MCF 10A (cell line): ENCODE measurements around the gene JCAD. TPM values are rescaled to one million over a fixed set of nuclear protein-coding genes. Genes with fewer than 3 reads are reported as not detected.
"Not testable (repeated sequence)": the region's sequence is repeated elsewhere in the genome, so short reads cannot be mapped to it uniquely, and the experiment has no call there.

Experiments used
- Bru-seq: library from RNA; stranded (reverse); fragments of 400-500 nt; gene quantifications from one replicate; lab custom pipeline; 2021; lab: Mats Ljungman, UMichigan
- BruChase-seq, 2 experiments: library from RNA; stranded (reverse); fragments of 400-500 nt; gene quantifications; one replicate each; lab custom pipeline; 2021; lab: Mats Ljungman, UMichigan
- BruUV-seq: library from RNA; stranded (reverse); fragments of 400-500 nt; replicated peaks from 2 replicates; lab custom pipeline; 2021; lab: Mats Ljungman, UMichigan
- CTCF ChIA-PET: fragments of 300-600 bp; sonication (Branson Sonifier 250); formaldehyde crosslinking; extraction: SDS; loops from one replicate; lab custom pipeline; 2021; ENCODE audit warnings: antibody characterized with exemption, inconsistent platforms; lab: Yijun Ruan, JAX
- POLR2A ChIA-PET: fragments of 300-600, 350-650 bp; sonication (Branson Sonifier 250); formaldehyde crosslinking; extraction: SDS; loops from one replicate; lab custom pipeline; 2020; ENCODE audit warnings: antibody characterized with exemption, inconsistent platforms; lab: Yijun Ruan, JAX
- DNase-seq: peaks from one replicate; pipeline ENCODE4 v3.0.0-alpha.2; 2018; ENCODE audit not compliant: unreplicated experiment
- H3K27ac Mint-ChIP-seq: one replicate; pipeline ENCODE4 v1.8.0; 2022; ENCODE audit warnings: mild to moderate bottlenecking, low read depth, mixed read lengths; ENCODE audit not compliant: unreplicated experiment
- H3K27me3 Mint-ChIP-seq: one replicate; pipeline ENCODE4 v1.8.0; 2022; ENCODE audit warnings: mixed read lengths; ENCODE audit not compliant: insufficient read depth, unreplicated experiment
- H3K36me3 Mint-ChIP-seq: one replicate; pipeline ENCODE4 v1.8.0; 2022; ENCODE audit warnings: mild to moderate bottlenecking, moderate library complexity, mixed read lengths; ENCODE audit not compliant: insufficient read depth, unreplicated experiment
- H3K4me1 Mint-ChIP-seq: one replicate; pipeline ENCODE4 v1.8.0; 2022; ENCODE audit warnings: mixed read lengths; ENCODE audit not compliant: insufficient read depth, unreplicated experiment
- H3K4me3 Mint-ChIP-seq: one replicate; pipeline ENCODE4 v1.8.0; 2022; ENCODE audit warnings: mild to moderate bottlenecking, moderate library complexity, mixed read lengths; ENCODE audit not compliant: unreplicated experiment
- H3K9me3 Mint-ChIP-seq: one replicate; pipeline ENCODE4 v1.8.0; 2022; ENCODE audit warnings: mixed read lengths; ENCODE audit not compliant: unreplicated experiment
- CTCF ChIP-seq: fragments of 200-600 bp; IDR thresholded peaks from one replicate; pipeline ENCODE4 v1.8.0; 2022; ENCODE audit warnings: antibody characterized with exemption, mild to moderate bottlenecking; ENCODE audit not compliant: unreplicated experiment
- intact Hi-C: fragments of 100-400 bp; cut with micrococcal nuclease; formaldehyde crosslinking; loops from 2 replicates; pipeline ENCODE4 v1.14.1; 2022
- long read RNA-seq: library from polyadenylated mRNA; stranded (forward); transcript quantifications from one replicate; pipeline ENCODE4 v2.0.0, GENCODE V29; 2022
- total RNA-seq: library from RNA; stranded (reverse); gene quantifications from 2 replicates; pipeline ENCODE4 v1.2.3, GENCODE V29; 2022

Gene JCAD
- 0.25 and 0.26 TPM in 2 replicates for total RNA-seq
- percentile 12 among the genes with signal in this experiment for Bru-seq, nascent RNA
- percentile 18 among the genes with signal in this experiment for BruChase-seq, experiment 1, labeled RNA remaining after a 6-hour chase
- BruChase-seq, experiment 2, labeled RNA remaining after a 2-hour chase = percentile 13 among the genes with signal in this experiment
- long read RNA-seq = 0 reads

- H3K4me1 Mint-ChIP-seq = peaks cover 6% of the 10 kb centered on the region
- peak; percentile 21 for DNase-seq
- CTCF ChIA-PET = no interaction called here
- no peak for TF ChIP-seq CTCF
- peaks cover 41% of the 10 kb centered on the region for H3K27me3 Mint-ChIP-seq
- peak within 1 kb of the TSS; percentile 55 for H3K4me3 Mint-ChIP-seq
- intact Hi-C loops = no loop called here
- POLR2A ChIA-PET = no interaction called here
- no peaks in the 10 kb centered on the region for H3K36me3 Mint-ChIP-seq
- no peaks in the 10 kb centered on the region for H3K9me3 Mint-ChIP-seq
- H3K27ac Mint-ChIP-seq = no peak within 1 kb of the TSS
- no TSS peak for BruUV-seq
These were observed at the start of gene JCAD for GRCh38 chr10:30059209-30060107. TSS of gene JCAD (minus strand) at chr10:30059586. CDS start at chr10:30047812, 11,774 bp downstream.

- DNase-seq = no peak
- CTCF ChIA-PET = no interaction called here
- TF ChIP-seq CTCF = no peak
- H3K4me1 Mint-ChIP-seq = peaks cover 12% of the 10 kb centered on the region
- intact Hi-C loops = no loop called here
- H3K27ac Mint-ChIP-seq = no peak overlapping the region
- no peak overlapping the region for H3K4me3 Mint-ChIP-seq
- no peaks in the 10 kb centered on the region for H3K9me3 Mint-ChIP-seq
- no peaks in the 10 kb centered on the region for H3K36me3 Mint-ChIP-seq
- POLR2A ChIA-PET = no interaction called here
- peaks cover 25% of the 10 kb centered on the region for H3K27me3 Mint-ChIP-seq
- no TSS peak for BruUV-seq
These were observed 47.6 kb upstream of the JCAD start for GRCh38 chr10:30106987-30107386.

- POLR2A ChIA-PET = interaction anchor here (0.6 kb wide), 2 partner anchors 525 to 534 kb away, joined by 3 read pairs; no protein-coding TSS in a partner anchor
- Mint-ChIP-seq H3K27me3 (peaks cover 14% of the 10 kb centered on the region), H3K36me3 (no peaks in the 10 kb centered on the region), H3K4me1 (peaks cover 13% of the 10 kb centered on the region), H3K27ac (no peak overlapping the region), H3K4me3 (no peak overlapping the region), H3K9me3 (no peaks in the 10 kb centered on the region)
- peak; percentile 67 for DNase-seq
- CTCF ChIA-PET = no interaction called here
- no TSS peak for BruUV-seq
- intact Hi-C loops = no loop called here
- TF ChIP-seq CTCF = no peak
These were observed 44.4 kb upstream of the JCAD start for GRCh38 chr10:30103595-30104320.

GRCh38 chr10:30099706-30100105 is 40.3 kb upstream of the JCAD start:
- H3K4me3 Mint-ChIP-seq, intact Hi-C loops, POLR2A ChIA-PET, CTCF ChIA-PET, H3K27ac Mint-ChIP-seq, H3K36me3 Mint-ChIP-seq, H3K9me3 Mint-ChIP-seq, BruUV-seq: not testable (repeated sequence)
- DNase-seq = peak; percentile 67
- Mint-ChIP-seq H3K4me1 (peaks cover 13% of the 10 kb centered on the region), H3K27me3 (peaks cover 14% of the 10 kb centered on the region)
